Measurements from ENCODE around the gene MED13L.
"Not testable (repeated sequence)": the region's sequence is repeated elsewhere in the genome, so short reads cannot be mapped to it uniquely, and the experiment has no call there.

Gene MED13L

DNA sequence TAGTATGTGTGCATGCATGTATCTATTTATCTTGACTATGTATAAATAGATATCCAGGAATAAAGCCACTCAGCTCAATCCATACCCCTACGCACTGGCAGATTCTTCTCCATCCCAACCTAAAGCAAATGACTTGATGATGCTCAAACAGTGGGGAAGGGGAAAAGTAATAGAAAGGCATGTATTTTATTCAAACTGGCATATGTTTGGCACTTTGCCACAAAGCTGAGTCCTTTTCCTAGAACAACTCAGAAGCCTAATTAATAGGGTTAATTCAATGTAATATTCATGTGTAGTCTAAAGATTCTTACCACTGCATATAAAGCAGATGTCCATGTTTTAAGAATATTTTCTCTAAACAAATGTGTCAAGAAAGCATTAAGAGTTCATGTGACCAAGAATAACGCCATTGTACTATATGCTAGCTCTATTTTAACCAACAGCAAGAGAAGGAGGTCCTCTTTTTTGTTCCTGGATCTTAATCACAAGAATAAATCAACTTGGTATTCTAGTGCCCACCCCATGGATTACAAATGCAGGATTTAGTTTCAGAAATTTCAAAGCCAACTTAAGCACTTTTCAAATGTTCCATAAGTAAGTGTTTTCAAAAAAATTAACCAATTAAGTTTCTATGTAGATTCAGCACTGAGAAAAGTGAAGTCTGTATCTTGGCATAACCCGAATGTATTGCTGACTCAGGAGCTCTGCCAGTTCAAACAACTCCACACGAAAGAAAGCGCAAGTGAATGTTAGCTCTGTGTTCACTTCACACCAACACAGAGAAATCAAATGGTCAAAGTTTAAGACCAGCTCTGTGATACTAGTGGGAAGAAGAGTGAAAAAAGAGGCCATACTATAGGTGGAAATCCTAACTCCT, 233.6 kb downstream of the MED13L start:
- no peak for DNase-seq

DNA sequence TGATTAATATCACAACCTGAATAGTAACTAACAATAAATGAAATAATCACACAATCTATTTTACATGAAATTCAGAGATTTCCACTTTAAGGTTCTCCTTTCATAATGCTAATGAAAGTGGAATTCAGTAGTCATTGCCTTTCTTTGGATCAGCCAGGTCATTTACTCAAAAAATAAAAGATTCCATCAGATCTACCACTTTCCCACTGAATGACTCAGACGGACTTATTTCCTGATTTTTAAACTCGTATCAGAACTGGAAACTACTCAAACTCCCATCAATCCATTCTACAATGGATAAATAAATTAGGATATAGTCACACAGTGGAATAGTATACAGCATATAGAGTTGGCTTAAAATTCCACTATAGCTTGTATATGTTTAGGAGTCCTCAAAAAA, 237.1 kb downstream of the MED13L start:
- DNase-seq = no peak

DNA sequence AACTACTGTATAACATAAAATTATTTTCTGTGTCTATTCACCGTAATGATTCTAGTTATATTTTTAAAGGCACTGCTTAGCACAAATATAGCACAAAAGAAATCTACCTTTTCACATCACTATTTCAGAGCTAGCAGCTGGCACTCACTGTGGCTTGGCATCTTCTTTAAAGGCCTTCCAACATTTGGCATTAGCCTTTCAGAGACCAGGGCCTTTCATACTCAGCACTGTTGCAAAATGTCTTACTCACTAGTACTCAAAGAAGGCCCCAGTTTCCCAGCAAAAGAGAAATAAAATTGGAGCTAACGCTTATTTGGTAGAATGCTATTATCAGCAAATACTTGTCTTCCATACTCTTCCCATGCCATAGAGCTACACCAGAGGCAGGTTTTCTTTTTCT, 238.4 kb downstream of the MED13L start:
- no peak for DNase-seq

DNA sequence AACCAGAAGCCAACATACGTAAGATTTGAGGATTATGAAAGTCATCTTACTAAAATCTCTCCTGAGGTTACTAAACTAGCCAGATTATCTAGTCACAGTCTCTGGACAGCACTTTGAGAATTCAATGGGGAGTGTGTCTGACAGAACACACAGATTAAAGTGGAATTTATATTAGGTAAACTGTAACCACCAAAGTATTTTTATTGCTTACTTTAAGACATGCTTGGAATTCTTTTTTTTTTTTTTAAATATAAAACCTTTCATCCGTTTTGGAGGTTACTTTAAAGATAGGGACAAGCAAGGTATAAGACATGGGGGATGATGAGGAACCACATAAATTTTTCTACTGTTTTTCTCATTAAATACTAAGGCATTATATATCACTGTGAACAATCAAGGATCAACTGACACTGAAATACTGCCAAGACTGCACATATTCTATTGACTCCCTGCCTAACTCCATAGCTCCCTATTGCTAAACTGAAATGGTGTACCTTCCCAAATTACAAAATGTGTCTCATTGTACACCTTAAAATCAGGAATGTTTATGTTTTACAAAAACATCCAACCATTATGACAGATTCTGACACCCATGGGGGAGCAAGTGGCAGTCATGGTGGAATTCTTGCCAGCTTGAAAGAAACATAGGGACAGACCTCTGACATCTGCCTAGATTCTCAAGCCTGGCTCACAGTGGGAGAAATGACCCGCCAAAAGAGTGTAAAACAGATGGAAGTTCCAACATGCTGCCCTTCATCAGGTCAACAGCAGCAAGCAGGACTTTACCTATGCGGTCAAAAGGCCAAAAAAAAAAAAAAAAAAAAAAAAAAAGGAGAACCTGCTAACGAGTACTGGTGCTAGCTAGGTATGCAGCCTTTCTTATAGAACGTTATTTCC, 239.3 kb downstream of the MED13L start:
- peak; percentile 70 for DNase-seq

DNA sequence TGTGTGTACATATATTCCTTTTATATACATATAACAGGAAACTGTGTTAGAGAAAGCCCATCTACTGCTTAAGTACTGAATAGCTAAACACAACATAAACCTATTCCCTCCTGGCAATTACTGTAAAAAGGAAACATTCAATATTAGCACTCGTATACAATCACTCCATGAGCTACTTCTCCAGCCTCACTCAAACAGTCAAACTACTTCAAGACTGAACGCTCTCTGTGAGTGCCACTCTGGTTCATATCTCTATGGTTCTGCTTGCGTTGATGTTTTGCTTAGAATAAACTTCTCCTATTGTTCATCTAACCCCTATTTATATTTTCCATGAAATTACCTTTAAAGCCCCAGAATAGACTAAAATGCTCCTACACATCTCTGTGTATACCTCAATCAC, 243.7 kb downstream of the MED13L start:
- no peak for DNase-seq

DNA sequence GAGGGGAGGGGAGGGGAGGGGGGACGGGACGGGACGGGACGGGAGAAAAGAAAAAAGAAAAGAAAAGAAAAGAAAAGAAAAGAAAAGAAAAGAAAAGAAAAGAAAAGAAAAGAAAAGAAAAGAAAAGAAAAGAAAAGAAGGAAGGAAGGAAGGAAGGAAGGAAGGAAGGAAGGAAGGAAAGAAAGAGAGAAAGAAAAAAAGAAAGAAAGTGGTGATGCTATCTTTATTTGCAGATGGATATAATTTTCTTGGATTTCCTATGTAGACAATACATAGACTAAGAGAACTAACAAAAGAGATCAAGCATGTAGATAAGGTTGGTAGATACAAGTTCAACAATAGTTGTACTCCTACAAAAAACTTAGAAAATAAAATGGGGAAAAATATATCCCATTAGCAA, 245.9 kb downstream of the MED13L start:
- not testable (repeated sequence) for DNase-seq

DNA sequence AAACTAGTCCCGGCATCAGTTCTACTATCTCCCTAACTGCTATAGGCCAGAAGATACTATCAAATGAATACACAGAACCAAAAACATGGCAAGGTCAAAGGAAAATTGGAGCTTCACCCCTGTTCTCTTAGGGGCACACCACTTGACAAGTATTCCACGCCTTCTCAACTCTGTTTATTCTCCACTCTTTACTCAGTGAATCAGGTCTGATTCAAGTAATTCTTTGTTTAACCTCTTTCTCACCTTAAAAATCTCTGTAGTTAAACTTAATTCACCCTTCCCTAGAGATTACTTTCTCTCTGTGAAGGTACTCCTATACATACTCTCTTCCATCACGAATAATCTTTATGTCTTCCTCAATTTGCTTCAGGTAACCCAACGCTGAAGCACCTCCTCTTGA, 248.9 kb downstream of the MED13L start:
- no peak for DNase-seq

DNA sequence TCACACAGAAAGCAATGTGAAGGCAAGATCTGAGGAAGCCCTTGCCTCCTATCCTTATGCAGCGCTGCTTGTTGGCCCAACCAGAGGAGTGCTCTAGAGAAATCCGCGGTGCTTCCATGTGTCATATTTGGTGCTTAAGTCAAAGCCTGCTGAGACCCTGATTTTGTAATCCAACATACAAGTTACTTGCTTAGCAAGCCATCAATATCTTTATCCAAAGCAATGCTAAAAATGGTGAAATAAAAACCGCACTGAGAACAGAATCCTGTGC, 250.0 kb downstream of the MED13L start:
- no peak for DNase-seq

DNA sequence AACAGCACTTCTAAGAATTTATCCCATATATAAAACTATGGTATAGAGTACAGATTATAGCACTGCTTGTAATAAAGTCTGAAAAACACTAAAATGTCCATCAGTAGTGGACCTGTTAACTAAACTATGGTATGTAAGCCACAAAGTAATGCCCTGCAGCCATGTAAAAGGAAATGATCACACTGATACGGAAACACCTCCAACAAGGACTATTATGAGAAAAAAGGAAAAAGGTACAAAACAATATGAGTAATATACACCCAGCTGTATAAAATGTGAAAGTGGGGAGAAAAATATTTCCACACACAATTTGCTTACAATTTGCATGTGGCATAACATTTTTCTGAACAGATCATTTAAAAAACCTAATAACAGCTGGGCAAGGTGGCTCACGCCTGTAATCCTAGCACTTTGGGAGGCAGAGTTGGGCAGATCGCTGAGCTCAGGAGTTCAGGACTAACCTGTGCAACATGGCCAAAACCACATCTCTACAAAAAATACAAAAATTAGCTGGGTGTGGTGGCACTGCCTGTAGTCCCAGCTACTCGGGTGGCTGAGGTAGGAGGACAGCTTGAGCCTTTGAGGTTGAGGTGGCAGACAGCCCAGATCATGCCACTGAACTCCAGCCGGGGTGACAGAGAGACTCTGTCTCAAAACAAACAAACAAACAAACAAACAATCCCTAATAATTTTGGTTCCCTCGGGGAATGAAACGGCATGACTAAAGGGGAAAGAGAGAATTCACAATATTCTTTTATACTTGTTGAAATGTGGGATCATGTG, 250.5 kb downstream of the MED13L start:
- no peak for DNase-seq

DNA sequence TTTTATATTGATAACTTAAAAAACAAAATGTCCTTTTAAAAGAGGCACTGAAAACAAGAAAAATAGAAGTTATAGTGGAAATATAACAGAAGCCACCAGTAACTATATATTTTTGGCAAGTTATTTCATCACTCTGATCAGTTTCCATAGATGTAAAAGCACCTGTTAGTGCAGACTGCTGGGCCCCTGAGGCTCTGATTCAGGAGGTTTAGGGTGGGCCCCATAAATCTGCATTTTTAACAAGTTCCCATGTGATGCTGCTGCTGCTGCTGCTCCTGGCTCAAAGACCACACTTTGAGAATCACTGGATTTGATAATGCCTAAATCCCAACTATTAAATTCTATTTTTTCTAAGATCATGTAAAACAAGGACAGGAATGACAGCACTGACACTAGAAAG, 251.1 kb downstream of the MED13L start:
- DNase-seq = no peak

DNA sequence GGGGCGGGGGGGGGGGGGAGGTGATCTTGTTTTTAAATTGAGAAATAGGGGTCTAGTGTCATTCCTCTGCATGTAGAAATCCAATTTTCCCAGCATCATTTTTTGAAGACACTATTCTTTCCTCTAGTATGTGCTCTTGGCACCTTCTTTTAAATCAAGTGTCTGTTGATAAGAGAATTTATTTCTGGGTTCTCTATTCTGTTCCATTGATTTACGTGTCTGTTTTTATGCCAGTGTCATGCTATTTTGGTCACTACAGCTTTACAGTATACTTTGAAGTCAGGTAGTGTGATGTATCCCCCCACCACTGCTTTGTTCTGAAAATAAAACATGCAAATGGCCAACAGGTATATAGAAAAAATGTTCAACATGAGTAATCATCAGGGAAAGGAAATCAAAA, 252.7 kb downstream of the MED13L start:
- DNase-seq = no peak

DNA sequence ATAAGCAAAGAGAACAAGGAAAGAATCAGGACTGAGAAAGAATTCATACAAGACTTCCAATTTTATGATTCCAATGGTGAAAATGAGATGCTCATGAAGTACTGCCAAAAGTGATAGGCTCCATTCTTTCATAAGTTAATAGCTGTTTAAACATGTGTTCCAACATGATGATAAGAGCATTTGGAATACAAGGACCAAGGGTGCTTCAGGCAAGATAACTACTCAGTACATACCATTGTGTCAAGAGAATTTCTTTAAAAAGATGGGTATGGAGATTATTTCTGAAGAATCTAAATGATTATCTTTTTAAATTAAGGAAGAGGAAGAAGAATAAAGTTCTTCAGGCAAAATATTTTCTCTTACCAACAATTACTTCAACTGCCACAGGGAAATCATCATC, 258.1 kb downstream of the MED13L start:
- DNase-seq = no peak

DNA sequence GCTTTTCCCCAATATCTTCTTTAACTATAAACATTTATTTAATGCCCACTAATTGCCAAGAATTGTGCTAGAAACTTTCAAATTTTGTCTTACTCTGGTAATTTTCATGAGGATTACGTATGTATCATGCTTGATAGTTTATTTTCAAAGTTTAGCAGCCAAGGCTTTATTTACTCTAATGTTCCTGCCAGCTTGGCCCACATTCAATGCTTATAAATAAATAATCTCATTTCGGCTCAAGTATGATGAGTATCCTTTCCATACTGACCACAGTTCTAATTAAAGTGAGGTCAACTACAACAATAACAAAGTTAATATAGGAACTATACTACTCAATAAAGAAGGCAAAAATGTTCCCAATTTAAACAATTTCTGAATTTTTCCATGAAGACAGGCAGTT, 259.2 kb downstream of the MED13L start:
- DNase-seq = no peak

DNA sequence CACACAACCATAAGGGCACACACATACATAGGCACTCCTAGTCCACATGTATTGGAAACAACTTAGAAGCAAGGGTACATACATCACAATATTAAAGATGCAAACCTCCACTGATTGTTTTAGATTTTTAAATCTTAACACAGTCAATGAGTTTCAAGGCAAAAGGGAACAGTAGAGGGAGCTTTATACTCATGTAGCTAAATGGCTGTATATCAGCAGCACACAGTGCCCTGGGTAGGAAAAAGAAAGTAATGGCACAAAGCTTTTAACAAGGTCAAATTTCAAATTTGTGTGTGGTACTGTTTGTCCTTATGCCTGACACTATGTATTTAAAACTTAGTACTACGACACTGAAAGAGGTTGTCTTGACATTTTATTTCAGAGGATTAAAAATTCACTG, 262.0 kb downstream of the MED13L start:
- DNase-seq = peak; percentile 35

DNA sequence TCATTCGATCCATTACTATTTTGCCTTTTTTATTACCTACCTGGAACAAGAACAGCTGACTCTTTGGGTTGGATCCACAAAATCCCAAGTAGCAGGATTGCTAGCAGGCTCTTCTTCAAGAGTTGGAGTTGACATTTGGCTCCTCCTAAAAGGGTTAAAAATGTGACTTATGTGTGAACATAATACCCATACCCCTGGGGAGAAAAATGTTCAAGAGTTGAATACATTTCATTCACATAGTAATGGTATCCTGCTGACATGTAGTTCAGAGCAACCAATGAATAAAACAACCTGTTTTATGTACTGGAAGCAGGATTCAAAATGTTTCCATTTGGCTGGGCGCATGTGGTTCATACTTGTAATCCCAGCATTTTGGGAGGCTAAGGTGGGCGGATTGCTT, 264.7 kb downstream of the MED13L start:
- DNase-seq = no peak

DNA sequence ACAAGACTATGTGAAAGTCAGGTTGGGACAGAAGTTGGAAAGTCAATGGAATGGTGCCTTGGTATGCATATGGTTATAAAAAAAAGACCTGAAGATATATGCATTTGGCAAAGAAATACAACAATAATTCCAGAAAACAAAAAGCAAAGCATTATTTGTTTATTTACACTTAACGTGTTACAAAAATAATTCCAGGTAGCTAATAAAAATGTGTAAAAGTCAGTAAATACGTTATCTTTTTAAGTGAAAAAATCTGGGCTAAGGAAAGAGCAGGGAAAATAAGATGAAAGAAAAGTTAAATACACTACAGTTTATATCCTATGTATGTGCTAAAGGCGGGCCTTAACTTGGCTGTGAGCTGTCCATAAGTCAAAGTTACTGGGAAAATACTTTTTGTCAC, 266.3 kb downstream of the MED13L start:
- DNase-seq = no peak

DNA sequence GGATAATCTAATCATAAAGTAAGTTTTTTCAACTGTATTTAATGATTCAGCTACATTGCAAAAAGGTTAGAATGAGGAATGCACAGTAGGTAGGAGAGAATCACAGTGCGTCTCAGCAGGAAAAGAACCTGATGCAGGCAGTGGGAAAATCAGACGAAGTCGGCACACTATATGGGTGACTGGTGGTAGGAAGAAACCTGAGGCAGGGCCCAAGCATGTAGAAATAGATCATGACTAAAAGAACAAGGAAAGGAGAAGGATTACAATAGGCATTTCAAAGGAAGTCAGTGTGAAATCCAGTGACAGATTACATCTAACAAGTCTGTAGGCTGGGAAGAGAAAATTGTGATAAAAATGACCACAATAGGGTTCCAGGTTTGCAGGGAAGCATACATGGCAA, 267.0 kb downstream of the MED13L start:
- no peak for DNase-seq

DNA sequence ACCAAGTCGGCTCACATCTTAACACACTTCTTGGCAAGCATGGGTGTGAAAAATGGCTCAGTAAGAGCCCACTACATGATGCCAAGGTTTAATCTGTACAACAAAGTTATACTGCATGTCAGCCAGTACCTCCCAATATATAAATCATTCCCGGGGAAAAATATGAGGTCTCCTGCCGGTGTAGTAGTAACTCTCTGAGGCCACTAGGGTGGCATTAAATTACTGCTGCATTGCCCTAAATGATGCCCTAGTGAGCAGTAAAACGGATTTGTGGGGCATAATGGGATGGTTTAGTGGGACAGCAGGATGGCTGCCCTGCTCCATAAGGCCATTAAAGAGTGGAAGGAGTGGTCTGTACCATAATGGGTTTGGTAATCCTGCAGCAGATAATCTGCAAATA, 267.7 kb downstream of the MED13L start:
- no peak for DNase-seq

DNA sequence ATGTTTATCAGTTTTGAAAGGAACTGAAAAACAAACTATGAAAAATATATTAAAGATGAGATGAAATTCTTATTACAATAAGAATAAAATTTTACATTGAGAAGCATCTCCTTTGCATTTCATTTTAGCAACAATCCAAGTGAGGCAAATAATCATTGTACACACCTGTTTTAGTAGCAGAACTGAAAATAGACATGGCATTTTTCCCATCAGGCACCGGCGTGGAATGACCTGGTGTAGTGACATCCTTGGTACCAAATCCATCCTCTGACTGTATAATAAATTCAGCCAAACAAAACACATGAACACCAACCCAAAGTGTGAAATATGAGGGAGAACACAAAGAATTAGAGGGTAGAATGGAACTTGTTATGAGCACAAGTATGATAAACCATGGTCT, 271.4 kb downstream of the MED13L start:
- DNase-seq = no peak

DNA sequence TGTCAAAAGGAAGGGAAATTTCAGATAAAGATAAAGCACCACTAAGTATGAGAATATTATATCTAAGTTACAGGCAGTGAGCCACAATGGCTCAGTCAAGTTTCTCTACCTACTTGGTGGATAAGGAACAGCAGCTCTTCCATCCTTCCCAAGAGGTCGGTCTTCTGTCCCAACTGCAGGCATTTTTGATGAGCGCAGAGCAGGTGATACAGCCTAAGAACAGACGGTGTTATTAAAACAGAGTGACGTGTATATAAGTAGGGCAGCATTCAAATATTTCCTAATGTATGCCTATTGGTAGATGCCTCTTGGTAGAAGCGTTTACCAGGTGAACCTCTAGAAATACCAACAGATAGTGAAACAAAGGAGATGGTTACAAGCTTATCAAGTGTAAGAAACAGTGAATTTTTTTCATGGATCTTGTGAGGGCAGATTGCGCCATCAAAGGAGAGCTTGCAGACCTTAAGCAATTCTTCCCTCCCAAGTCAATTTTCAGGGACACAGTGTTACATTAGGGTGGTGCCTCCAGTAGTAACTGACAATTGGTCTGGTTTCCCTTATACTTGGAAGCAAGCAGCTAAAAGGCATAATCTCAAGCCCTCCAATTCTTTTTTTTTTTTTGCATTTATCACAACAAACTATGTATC, 274.5 kb downstream of the MED13L start:
- DNase-seq = no peak

DNA sequence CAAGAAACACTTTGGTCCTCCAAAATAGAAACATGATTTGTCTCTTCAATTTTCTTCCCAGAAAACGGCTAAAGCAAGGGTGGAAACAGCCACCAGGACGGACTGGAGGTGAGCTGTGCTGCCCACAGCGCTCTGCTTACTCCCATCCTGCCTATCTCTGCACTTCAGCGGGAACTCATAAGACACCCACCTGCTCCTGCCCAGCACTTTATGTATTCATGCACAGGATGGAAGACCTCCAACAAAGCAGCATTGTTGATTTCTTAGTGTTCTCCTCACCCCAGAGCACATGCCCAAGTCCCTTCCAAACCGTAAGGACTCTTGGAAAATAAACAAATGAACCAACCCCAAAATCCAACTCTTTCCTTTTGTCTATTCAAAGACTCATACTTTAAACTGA, 277.2 kb downstream of the MED13L start:
- no peak for DNase-seq

DNA sequence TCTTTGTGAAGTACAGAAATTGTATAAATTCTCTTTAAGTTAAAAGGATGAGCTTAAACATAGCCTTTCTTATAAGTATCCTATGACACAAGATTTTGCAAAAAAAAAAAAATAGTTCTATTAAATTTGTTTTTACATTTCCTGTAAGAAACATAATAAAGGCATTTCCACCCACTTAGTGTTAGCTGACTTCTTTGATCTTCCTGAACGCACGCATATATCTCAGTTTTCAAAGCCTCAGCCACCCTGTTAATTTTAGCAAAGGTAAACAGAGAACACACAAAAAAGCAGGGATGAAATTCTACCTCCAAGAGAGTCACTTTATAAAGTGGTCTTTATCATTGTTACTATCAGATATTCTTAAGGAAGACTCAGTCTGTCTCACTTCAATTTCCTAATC, 277.9 kb downstream of the MED13L start:
- no peak for DNase-seq
